ENCODE results near the gene PRR27.
"Not testable (repeated sequence)": the region's sequence is repeated elsewhere in the genome, so short reads cannot be mapped to it uniquely, and the experiment has no call there.

DNA sequence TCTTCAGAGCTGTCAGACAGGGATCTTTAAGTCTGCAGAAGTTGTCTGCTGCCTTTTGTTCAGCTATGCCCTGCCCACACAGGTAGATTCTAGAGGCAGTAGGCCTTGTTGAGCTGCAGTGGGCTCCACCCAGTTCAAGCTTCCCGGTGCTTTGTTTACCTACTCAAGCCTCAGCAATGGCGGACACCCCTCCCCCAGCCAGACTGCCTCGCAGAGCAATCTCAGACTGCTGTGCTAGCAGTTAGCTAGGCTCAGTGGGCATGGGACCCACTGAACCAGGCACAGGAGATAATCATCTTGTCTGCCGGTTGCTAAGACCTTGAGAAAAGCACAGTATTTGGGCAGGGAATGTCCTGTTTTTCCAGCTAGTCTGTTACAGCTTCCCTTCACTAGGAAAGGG is 58.7 kb downstream of the PRR27 start:
- TF ChIP-seq EZH2 (IDR thresholded peaks at IDR 0.05; ENCODE audit: insufficient read depth, low read length) = not testable (repeated sequence)
- TF ChIP-seq, protein P1, sequence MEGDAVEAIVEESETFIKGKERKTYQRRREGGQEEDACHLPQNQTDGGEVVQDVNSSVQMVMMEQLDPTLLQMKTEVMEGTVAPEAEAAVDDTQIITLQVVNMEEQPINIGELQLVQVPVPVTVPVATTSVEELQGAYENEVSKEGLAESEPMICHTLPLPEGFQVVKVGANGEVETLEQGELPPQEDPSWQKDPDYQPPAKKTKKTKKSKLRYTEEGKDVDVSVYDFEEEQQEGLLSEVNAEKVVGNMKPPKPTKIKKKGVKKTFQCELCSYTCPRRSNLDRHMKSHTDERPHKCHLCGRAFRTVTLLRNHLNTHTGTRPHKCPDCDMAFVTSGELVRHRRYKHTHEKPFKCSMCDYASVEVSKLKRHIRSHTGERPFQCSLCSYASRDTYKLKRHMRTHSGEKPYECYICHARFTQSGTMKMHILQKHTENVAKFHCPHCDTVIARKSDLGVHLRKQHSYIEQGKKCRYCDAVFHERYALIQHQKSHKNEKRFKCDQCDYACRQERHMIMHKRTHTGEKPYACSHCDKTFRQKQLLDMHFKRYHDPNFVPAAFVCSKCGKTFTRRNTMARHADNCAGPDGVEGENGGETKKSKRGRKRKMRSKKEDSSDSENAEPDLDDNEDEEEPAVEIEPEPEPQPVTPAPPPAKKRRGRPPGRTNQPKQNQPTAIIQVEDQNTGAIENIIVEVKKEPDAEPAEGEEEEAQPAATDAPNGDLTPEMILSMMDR (IDR thresholded peaks at IDR 0.05; ENCODE audit: insufficient read depth, low read depth, low read length) = not testable (repeated sequence)

Data from astrocyte (in vitro differentiated cells and primary cell).